Activated naive CD4-positive, alpha-beta T cell treated with anti-CD3 and anti-CD28 coated beads, Interleukin-2, amount 50 U/mL, for 24 hours (primary cell): Measurements from ENCODE around the gene USP25.
A peak's percentile ranks its signal among the peaks of the same experiment; 100 is the strongest.

Experiments
- H3K27ac Mint-ChIP-seq: one replicate; pipeline ENCODE4 v1.8.0; 2021; ENCODE audit warnings: mild to moderate bottlenecking, mixed read lengths
- H3K27me3 Mint-ChIP-seq: one replicate; pipeline ENCODE4 v1.8.0; 2021; ENCODE audit warnings: mixed read lengths
- H3K36me3 Mint-ChIP-seq: one replicate; pipeline ENCODE4 v1.8.0; 2021; ENCODE audit warnings: mixed read lengths
- H3K4me1 Mint-ChIP-seq: one replicate; pipeline ENCODE4 v1.8.0; 2021; ENCODE audit warnings: mixed read lengths
- H3K4me3 Mint-ChIP-seq: one replicate; pipeline ENCODE4 v1.8.0; 2021; ENCODE audit warnings: mild to moderate bottlenecking, mixed read lengths
- H3K9me3 Mint-ChIP-seq: one replicate; pipeline ENCODE4 v1.8.0; 2021; ENCODE audit warnings: mixed read lengths

USP25 gene

GRCh38 chr21:15729674-15730483, at the start of gene USP25:
USP25 (plus strand) TSS chr21:15729982; CDS start chr21:15730394, 412 bp downstream.
- H3K27ac Mint-ChIP-seq, result peak within 1 kb of the TSS; percentile 97
- H3K4me1 Mint-ChIP-seq, result peaks cover 34% of the 10 kb centered on the region
- no peaks in the 10 kb centered on the region for H3K27me3 Mint-ChIP-seq
- H3K36me3 Mint-ChIP-seq, result no peaks in the 10 kb centered on the region
- H3K9me3 Mint-ChIP-seq, result no peaks in the 10 kb centered on the region
- H3K4me3 Mint-ChIP-seq, result peak within 1 kb of the TSS; percentile 97

- peaks cover 6% of the 10 kb centered on the region for H3K4me1 Mint-ChIP-seq
- no peak overlapping the region for H3K4me3 Mint-ChIP-seq
- no peaks in the 10 kb centered on the region for H3K9me3 Mint-ChIP-seq
- no peaks in the 10 kb centered on the region for H3K36me3 Mint-ChIP-seq
- H3K27ac Mint-ChIP-seq, result peak overlapping the region; percentile 20
- H3K27me3 Mint-ChIP-seq, result no peaks in the 10 kb centered on the region
Observed at GRCh38 chr21:15682186-15682895, 47.4 kb upstream of the USP25 start.

DNA sequence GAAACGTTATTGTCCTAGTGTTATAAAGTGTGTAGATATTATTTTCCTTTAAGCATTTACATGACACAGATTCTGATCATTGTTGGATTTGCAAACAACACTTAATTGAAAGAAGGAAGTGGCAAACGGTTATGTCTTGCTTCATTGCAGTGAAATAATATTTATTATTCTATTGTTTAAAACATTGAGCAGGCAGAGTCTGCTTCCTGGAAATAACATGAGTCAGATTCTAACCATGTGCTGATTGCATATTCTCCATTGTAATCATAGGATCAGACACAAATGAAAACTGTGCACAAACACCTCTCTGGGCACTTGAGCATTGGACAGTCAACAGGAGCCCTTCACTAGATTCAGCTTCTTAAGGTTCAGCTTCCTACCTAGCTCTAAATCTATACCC, 46.8 kb upstream of the USP25 start:
- no peaks in the 10 kb centered on the region for H3K27me3 Mint-ChIP-seq
- H3K4me1 Mint-ChIP-seq, result peaks cover 6% of the 10 kb centered on the region
- H3K9me3 Mint-ChIP-seq, result no peaks in the 10 kb centered on the region
- H3K36me3 Mint-ChIP-seq, result no peaks in the 10 kb centered on the region
- no peak overlapping the region for H3K4me3 Mint-ChIP-seq
- no peak overlapping the region for H3K27ac Mint-ChIP-seq

GRCh38 chr21:15686506-15686905, 43.3 kb upstream of the USP25 start:
- Mint-ChIP-seq H3K4me1 (peaks cover 17% of the 10 kb centered on the region), H3K4me3 (no peak overlapping the region)

GRCh38 chr21:15687208-15687607, 42.6 kb upstream of the USP25 start:
- peaks cover 17% of the 10 kb centered on the region for H3K4me1 Mint-ChIP-seq
- H3K36me3 Mint-ChIP-seq, result no peaks in the 10 kb centered on the region
- peaks cover 2% of the 10 kb centered on the region for H3K27me3 Mint-ChIP-seq
- no peaks in the 10 kb centered on the region for H3K9me3 Mint-ChIP-seq
- H3K4me3 Mint-ChIP-seq, result no peak overlapping the region
- H3K27ac Mint-ChIP-seq, result no peak overlapping the region

More at GRCh38 chr21:15686506-15686905, 43.3 kb upstream of the USP25 start:
- Mint-ChIP-seq H3K9me3 (no peaks in the 10 kb centered on the region), H3K36me3 (no peaks in the 10 kb centered on the region), H3K27ac (no peak overlapping the region), H3K27me3 (peaks cover under 1% of the 10 kb centered on the region)

DNA sequence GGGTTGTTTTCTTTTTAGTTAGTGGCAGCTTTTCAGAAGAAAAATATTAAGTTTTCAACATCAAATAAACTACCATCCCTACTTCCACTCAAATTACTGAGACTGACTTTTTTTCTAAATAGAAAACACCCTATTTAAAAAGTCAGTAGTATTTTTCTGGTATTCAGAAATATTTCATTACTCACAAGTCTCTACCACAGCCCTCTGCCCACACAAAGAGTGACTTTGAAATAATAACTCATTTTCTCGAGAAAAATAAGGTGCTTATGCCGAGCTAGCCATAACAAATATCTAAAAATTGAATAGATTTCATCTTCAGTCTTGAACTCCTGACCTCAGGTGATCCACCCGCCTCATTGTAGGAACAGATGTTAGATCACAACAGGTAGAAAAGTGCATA, 41.8 kb upstream of the USP25 start:
- Mint-ChIP-seq H3K27me3 (peaks cover 2% of the 10 kb centered on the region), H3K4me1 (peaks cover 17% of the 10 kb centered on the region), H3K4me3 (no peak overlapping the region), H3K9me3 (no peaks in the 10 kb centered on the region), H3K27ac (peak overlapping the region; percentile 20), H3K36me3 (no peaks in the 10 kb centered on the region)

DNA sequence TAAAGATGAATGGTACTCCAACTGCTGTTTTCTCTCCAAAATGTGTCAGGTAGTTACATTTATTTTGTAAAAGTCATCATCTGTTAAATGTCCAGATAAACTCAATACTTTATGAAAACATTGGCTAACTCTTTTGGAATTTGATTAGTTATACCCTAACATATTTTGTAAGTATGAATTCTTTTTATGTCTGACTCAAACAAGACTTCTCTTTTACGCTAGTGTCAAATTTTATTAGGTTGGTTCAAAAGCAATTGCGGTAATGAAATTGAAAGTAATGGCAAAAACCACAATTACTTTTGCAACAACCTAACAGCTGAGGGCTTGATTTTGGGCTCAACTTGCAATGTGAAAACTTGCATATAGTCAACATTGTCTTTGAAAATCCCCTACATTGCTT, 41.0 kb upstream of the USP25 start:
- no peak overlapping the region for H3K27ac Mint-ChIP-seq

DNA sequence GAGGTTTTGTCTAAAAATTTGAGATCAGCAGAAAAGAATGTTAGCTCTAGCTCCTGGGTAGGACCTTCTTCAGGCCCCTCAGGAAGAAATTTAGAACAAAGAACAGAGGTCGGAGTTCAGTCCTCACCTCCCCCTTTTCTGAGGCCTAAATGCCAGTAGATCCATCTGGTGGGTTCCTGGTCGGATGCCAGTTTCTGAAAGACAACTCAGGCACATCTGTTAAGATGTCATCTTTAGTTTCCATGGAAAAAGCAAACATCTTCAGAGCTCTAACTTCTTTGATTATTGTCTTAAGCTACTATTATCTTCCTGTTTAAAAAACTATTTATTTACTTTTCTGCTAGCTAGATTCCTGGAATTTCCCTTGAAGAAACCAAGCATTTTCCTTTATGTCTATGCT, 37.1 kb upstream of the USP25 start:
- H3K9me3 Mint-ChIP-seq, result peaks cover under 1% of the 10 kb centered on the region
- H3K27ac Mint-ChIP-seq, result no peak overlapping the region
- H3K27me3 Mint-ChIP-seq, result peaks cover 6% of the 10 kb centered on the region
- H3K4me1 Mint-ChIP-seq, result peaks cover 11% of the 10 kb centered on the region
- H3K4me3 Mint-ChIP-seq, result no peak overlapping the region
- H3K36me3 Mint-ChIP-seq, result no peaks in the 10 kb centered on the region

More for the DNA sequence above, 41.0 kb upstream of the USP25 start:
- Mint-ChIP-seq H3K9me3 (no peaks in the 10 kb centered on the region), H3K4me3 (no peak overlapping the region), H3K4me1 (peaks cover 17% of the 10 kb centered on the region), H3K27me3 (peaks cover 2% of the 10 kb centered on the region), H3K36me3 (no peaks in the 10 kb centered on the region)

- Mint-ChIP-seq H3K9me3 (peaks cover 5% of the 10 kb centered on the region), H3K27me3 (peaks cover 7% of the 10 kb centered on the region), H3K4me3 (no peak overlapping the region), H3K27ac (no peak overlapping the region), H3K36me3 (peaks cover 1% of the 10 kb centered on the region), H3K4me1 (no peaks in the 10 kb centered on the region)
Observed at GRCh38 chr21:15695241-15695640, 34.5 kb upstream of the USP25 start.

DNA sequence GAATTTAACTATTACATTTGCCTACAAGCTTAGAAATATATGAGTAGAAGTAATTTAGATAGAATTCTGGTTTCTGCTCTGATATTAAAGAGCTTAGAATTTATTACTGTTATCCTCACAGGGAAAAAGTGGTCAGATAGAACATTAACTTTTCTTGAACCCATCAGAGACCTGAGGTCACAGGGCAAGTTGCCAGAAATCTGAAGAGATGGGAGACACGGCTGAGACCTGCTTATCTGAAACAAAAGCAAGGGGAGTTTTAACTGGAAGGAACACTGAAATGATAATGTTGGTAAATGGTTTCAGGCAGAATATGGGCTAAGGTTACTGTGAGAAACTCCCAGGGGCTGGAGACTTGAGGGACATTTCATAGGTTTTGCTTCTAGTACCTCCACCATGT, 28.0 kb upstream of the USP25 start:
- Mint-ChIP-seq H3K4me3 (no peak overlapping the region), H3K27me3 (peaks cover 1% of the 10 kb centered on the region), H3K27ac (no peak overlapping the region), H3K4me1 (no peaks in the 10 kb centered on the region), H3K36me3 (peaks cover 6% of the 10 kb centered on the region), H3K9me3 (peaks cover 5% of the 10 kb centered on the region)

DNA sequence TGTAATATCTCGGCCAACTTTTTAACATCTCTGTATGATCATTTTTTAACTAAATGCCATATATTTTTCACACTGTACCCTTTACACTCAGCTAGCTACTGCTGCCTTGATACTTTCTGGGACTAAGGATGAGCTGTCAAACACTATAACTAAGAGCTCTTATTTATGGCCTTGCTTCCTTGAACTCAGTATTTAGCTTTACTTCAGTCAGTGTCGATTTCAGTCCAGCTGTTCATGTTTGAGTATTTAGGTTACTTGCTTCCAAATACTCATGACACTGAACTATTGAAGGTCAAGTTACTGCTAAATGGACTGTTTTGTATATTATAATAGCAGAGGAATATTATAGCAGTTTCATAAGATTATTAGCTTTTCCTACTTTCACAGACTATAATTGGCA, 25.9 kb upstream of the USP25 start:
- no peaks in the 10 kb centered on the region for H3K4me1 Mint-ChIP-seq
- no peak overlapping the region for H3K27ac Mint-ChIP-seq
- H3K9me3 Mint-ChIP-seq, result no peaks in the 10 kb centered on the region
- H3K4me3 Mint-ChIP-seq, result no peak overlapping the region
- H3K36me3 Mint-ChIP-seq, result peaks cover 4% of the 10 kb centered on the region
- no peaks in the 10 kb centered on the region for H3K27me3 Mint-ChIP-seq

GRCh38 chr21:15706696-15707095, 23.1 kb upstream of the USP25 start:
- peaks cover 4% of the 10 kb centered on the region for H3K36me3 Mint-ChIP-seq
- H3K9me3 Mint-ChIP-seq, result no peaks in the 10 kb centered on the region
- no peak overlapping the region for H3K27ac Mint-ChIP-seq
- no peak overlapping the region for H3K4me3 Mint-ChIP-seq
- H3K27me3 Mint-ChIP-seq, result peaks cover 1% of the 10 kb centered on the region
- H3K4me1 Mint-ChIP-seq, result no peaks in the 10 kb centered on the region

- H3K4me3 Mint-ChIP-seq, result no peak overlapping the region
- no peaks in the 10 kb centered on the region for H3K4me1 Mint-ChIP-seq
- no peak overlapping the region for H3K27ac Mint-ChIP-seq
- peaks cover 1% of the 10 kb centered on the region for H3K27me3 Mint-ChIP-seq
- H3K9me3 Mint-ChIP-seq, result no peaks in the 10 kb centered on the region
- no peaks in the 10 kb centered on the region for H3K36me3 Mint-ChIP-seq
Observed at GRCh38 chr21:15713412-15713811, 16.4 kb upstream of the USP25 start.

GRCh38 chr21:15718711-15719110, 11.1 kb upstream of the USP25 start:
- H3K4me3 Mint-ChIP-seq, result no peak overlapping the region
- no peaks in the 10 kb centered on the region for H3K4me1 Mint-ChIP-seq
- peaks cover 6% of the 10 kb centered on the region for H3K9me3 Mint-ChIP-seq
- H3K36me3 Mint-ChIP-seq, result peaks cover 7% of the 10 kb centered on the region
- no peaks in the 10 kb centered on the region for H3K27me3 Mint-ChIP-seq
- H3K27ac Mint-ChIP-seq, result no peak overlapping the region

DNA sequence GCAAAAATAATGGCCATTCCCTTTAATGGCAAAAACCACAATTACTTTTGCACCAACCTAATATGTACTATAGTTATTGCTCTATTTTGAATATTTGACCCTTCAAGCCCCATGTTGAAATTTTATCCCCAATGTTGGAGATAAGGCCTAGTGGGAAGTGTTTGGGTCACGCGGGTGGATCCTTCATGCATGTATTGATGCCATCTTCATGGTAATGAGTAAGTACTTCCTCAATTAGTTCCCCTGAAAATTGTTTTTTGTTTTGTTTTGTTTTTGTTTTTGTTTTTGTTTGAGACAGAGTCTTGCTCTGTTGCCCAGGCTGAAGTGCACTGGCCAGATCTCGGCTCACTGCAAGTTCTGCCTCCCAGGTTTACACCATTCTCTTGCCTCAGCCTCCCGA, 9.8 kb upstream of the USP25 start:
- H3K27me3 Mint-ChIP-seq, result no peaks in the 10 kb centered on the region
- H3K36me3 Mint-ChIP-seq, result peaks cover 7% of the 10 kb centered on the region
- H3K4me3 Mint-ChIP-seq, result no peak overlapping the region
- no peaks in the 10 kb centered on the region for H3K4me1 Mint-ChIP-seq
- peaks cover 6% of the 10 kb centered on the region for H3K9me3 Mint-ChIP-seq
- no peak overlapping the region for H3K27ac Mint-ChIP-seq

DNA sequence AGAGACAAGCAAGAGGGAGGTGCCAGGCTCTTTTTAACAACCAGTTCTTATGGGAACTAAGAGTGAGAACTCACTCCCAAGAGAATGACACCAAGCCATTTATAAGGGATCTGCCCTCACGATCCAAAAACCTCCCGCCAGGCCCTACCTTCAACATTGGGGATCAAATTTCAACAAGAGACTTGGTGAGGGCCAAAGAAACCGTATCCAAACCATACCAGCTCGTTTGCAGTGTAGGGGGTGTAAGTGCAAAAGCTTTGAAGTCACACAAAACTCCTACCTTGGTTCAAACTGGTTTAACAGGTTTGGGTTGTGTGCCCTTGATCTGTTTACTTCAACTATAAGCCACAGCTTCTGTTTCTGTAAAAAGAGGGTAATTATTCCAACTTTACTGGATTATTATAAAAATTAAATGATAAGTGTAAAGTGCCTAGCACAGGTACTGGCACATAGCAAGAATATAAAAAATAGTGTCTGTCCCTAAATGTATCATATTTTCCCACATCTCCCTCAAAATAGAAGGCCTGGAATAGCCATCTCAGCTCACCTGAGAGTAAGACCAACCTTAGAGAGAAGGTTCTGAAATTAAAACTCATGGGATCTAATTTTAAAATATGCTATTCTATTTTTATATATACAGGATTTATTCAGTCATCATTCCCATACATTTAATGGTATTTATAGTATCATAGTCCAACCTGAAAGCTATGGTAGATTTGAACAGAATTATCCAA, 7.0 kb upstream of the USP25 start:
- Mint-ChIP-seq H3K9me3 (peaks cover 6% of the 10 kb centered on the region), H3K4me3 (no peak overlapping the region), H3K27ac (no peak overlapping the region), H3K36me3 (peaks cover 7% of the 10 kb centered on the region), H3K27me3 (no peaks in the 10 kb centered on the region), H3K4me1 (no peaks in the 10 kb centered on the region)
